Measurements from ENCODE around the gene RASEF.

The RASEF gene

GRCh38 chr9:83056174-83056573, 6.8 kb downstream of the RASEF start:
- DNase-seq (ENCODE audit: low read depth): no peak

GRCh38 chr9:83047839-83048775, 14.8 kb downstream of the RASEF start:
- no peak for DNase-seq (ENCODE audit: low read depth)

- DNase-seq (ENCODE audit: low read depth): no peak
Observed at GRCh38 chr9:83043597-83043996, 19.3 kb downstream of the RASEF start.

- DNase-seq (ENCODE audit: low read depth): no peak
Observed at GRCh38 chr9:83041771-83042170, 21.2 kb downstream of the RASEF start.

GRCh38 chr9:83039303-83039702, 23.6 kb downstream of the RASEF start:
- DNase-seq (ENCODE audit: low read depth): no peak

- no peak for DNase-seq (ENCODE audit: low read depth)
Observed at GRCh38 chr9:83036043-83036442, 26.9 kb downstream of the RASEF start.

- DNase-seq (ENCODE audit: low read depth): no peak
Observed at GRCh38 chr9:83035143-83035542, 27.8 kb downstream of the RASEF start.

GRCh38 chr9:83034587-83034986, 28.4 kb downstream of the RASEF start:
- no peak for DNase-seq (ENCODE audit: low read depth)

GRCh38 chr9:83034026-83034425, 28.9 kb downstream of the RASEF start:
- no peak for DNase-seq (ENCODE audit: low read depth)

GRCh38 chr9:83032065-83032625, 30.8 kb downstream of the RASEF start:
- DNase-seq (ENCODE audit: low read depth): no peak

- no peak for DNase-seq (ENCODE audit: low read depth)
Observed at GRCh38 chr9:83030391-83031107, 32.4 kb downstream of the RASEF start.

- no peak for DNase-seq (ENCODE audit: low read depth)
Observed at GRCh38 chr9:83029531-83030137, 33.3 kb downstream of the RASEF start.

GRCh38 chr9:83027153-83027891, 35.6 kb downstream of the RASEF start:
- DNase-seq (ENCODE audit: low read depth): no peak

- DNase-seq (ENCODE audit: low read depth): no peak
Observed at GRCh38 chr9:83024506-83025125, 38.3 kb downstream of the RASEF start.

GRCh38 chr9:83023151-83023550, 39.8 kb downstream of the RASEF start:
- DNase-seq (ENCODE audit: low read depth): no peak

- no peak for DNase-seq (ENCODE audit: low read depth)
Observed at GRCh38 chr9:83020864-83021263, 42.1 kb downstream of the RASEF start.

GRCh38 chr9:83020327-83020726, 42.6 kb downstream of the RASEF start:
- no peak for DNase-seq (ENCODE audit: low read depth)

- DNase-seq (ENCODE audit: low read depth): no peak
Observed at GRCh38 chr9:83019246-83019645, 43.7 kb downstream of the RASEF start.

- DNase-seq (ENCODE audit: low read depth): no peak
Observed at GRCh38 chr9:83015897-83016296, 47.0 kb downstream of the RASEF start.

GRCh38 chr9:83013867-83014605, 48.9 kb downstream of the RASEF start:
- DNase-seq (ENCODE audit: low read depth): no peak
